Prostate gland (tissue), 2 donors: ENCODE data around the gene TRAF2. TPM values are rescaled to one million over a fixed set of nuclear protein-coding genes. Genes with fewer than 3 reads are reported as not detected.

Experiments
- DNase-seq: peaks from one replicate; pipeline ENCODE4 v3.0.0-alpha.2; 2019; ENCODE audit warnings: low spot score
- H3K27ac ChIP-seq, 2 donors: fragments of 200-600 bp; sonication (generic); 2 replicates each; pipeline ENCODE4 v1.5.1; 2017 to 2019
- H3K27me3 ChIP-seq: fragments of 200-600 bp; sonication (generic); replicated peaks from 2 replicates; pipeline ENCODE4 v1.5.1; 2019; ENCODE audit not compliant: insufficient read depth
- H3K36me3 ChIP-seq, 2 donors: fragments of 200-600 bp; sonication (generic); 1 replicate in 1 of 2; 2 replicates in 1 of 2; pipeline versions ENCODE4 v1.5.1 to v1.8.1; 2017 to 2019
- H3K4me1 ChIP-seq: fragments of 200-600 bp; sonication (generic); replicated peaks from 2 replicates; pipeline ENCODE4 v1.5.1; 2019
- H3K4me3 ChIP-seq, 2 donors: fragments of 200-600 bp; sonication (generic); 2 replicates each; pipeline ENCODE4 v1.5.1; 2017 to 2019
- H3K9me3 ChIP-seq: fragments of 200-600 bp; sonication (generic); 2 replicates; pipeline ENCODE4 v1.5.1; 2017
- CTCF ChIP-seq, 4 experiments: fragments of 200-600 bp in 2 of 4; fragments of 450-650 bp in 2 of 4; sonication (generic) in 2 of 4; IDR thresholded peaks; 1 replicate in 3 of 4; 2 replicates in 1 of 4; pipeline ENCODE4 v1.5.1; 2016 to 2019; ENCODE audit warnings: antibody characterized with exemption in 4 of 4, mild to moderate bottlenecking in 2 of 4, moderate library complexity in 2 of 4
- POLR2A ChIP-seq: fragments of 450-650 bp; IDR thresholded peaks from one replicate; pipeline ENCODE4 v1.6.1; 2016; ENCODE audit warnings: antibody characterized with exemption, mild to moderate bottlenecking
- POLR2AphosphoS5 ChIP-seq: sonication (generic); formaldehyde crosslinking; IDR thresholded peaks from one replicate; pipeline ENCODE4 v1.6.1; 2017; ENCODE audit warnings: antibody characterized with exemption
- WGBS: methylation state at CpG from one replicate; pipeline ENCODE4 v1.1.5; 2018; 5-methylcytosine and 5-hydroxymethylcytosine counted together
- intact Hi-C: fragments of 100-400 bp; cut with DNase I; formaldehyde crosslinking; loops from one replicate; pipeline ENCODE4 v1.14.2; 2022
- total RNA-seq, 2 donors: library from RNA; depleted of rRNA; stranded (reverse); fragments of >200 nt; gene quantifications; one replicate each; pipeline ENCODE4 v1.1.0, GENCODE V29; 2016

Gene TRAF2
- total RNA-seq, 2 donors from 2014 or later: 23.6 to 24.2 TPM

GRCh38 chr9:136958898-136959850, 72.9 kb downstream of the TRAF2 start:
- Histone ChIP-seq H3K9me3 (no peaks in the 10 kb centered on the region), H3K36me3 (no peaks in the 10 kb centered on the region), H3K27me3 (no peaks in the 10 kb centered on the region), H3K27ac (no peak overlapping the region), H3K4me1 (peaks cover 9% of the 10 kb centered on the region), H3K4me3 (no peak overlapping the region)
- 89% methylated on average over 26 of the region's 28 CpGs for WGBS
- intact Hi-C loops: no loop called here
- no peak for DNase-seq
- TF ChIP-seq POLR2A: no peak
- TF ChIP-seq CTCF (IDR thresholded peaks at IDR 0.05): no peak
- no peak for TF ChIP-seq POLR2AphosphoS5

GRCh38 chr9:136960212-136960937, 74.1 kb downstream of the TRAF2 start:
- no peaks in the 10 kb centered on the region for H3K27me3 ChIP-seq
- TF ChIP-seq POLR2A: no peak
- no peak for TF ChIP-seq POLR2AphosphoS5
- no peak for TF ChIP-seq CTCF (IDR thresholded peaks at IDR 0.05)
- intact Hi-C loops: no loop called here
- DNase-seq: no peak
- H3K36me3 ChIP-seq: no peaks in the 10 kb centered on the region
- H3K27ac ChIP-seq: no peak overlapping the region
- H3K4me3 ChIP-seq: no peak overlapping the region
- no peaks in the 10 kb centered on the region for H3K9me3 ChIP-seq
- peaks cover 9% of the 10 kb centered on the region for H3K4me1 ChIP-seq
- WGBS: 82% methylated on average over 19 of the region's 19 CpGs

- H3K27me3 ChIP-seq: no peaks in the 10 kb centered on the region
- DNase-seq: no peak
- intact Hi-C loops: no loop called here
- 77% methylated on average over 15 of the region's 15 CpGs for WGBS
- peak overlapping the region; percentile 62 to 63 for H3K27ac ChIP-seq
- no peak overlapping the region for H3K4me3 ChIP-seq
- TF ChIP-seq POLR2A: no peak
- no peak for TF ChIP-seq POLR2AphosphoS5
- TF ChIP-seq CTCF (IDR thresholded peaks at IDR 0.05): no peak
- no peaks in the 10 kb centered on the region for H3K36me3 ChIP-seq
- peaks cover 9% of the 10 kb centered on the region for H3K4me1 ChIP-seq
- no peaks in the 10 kb centered on the region for H3K9me3 ChIP-seq
Observed at GRCh38 chr9:136960938-136961275, 74.6 kb downstream of the TRAF2 start.

- TF ChIP-seq POLR2A (no peak), POLR2AphosphoS5 (peak; percentile 68), CTCF (IDR thresholded peaks at IDR 0.05) (no peak)
- Histone ChIP-seq H3K27ac (peak overlapping the region; percentile 62 to 63), H3K36me3 (no peaks in the 10 kb centered on the region), H3K27me3 (no peaks in the 10 kb centered on the region), H3K9me3 (no peaks in the 10 kb centered on the region), H3K4me1 (peaks cover 9% of the 10 kb centered on the region), H3K4me3 (no peak overlapping the region)
- 46% methylated on average over 22 of the region's 23 CpGs for WGBS
- peak; percentile 59 for DNase-seq
- intact Hi-C loops: no loop called here
Observed at GRCh38 chr9:136961279-136962065, 75.2 kb downstream of the TRAF2 start.
